ENCODE measurements around the gene ARSI.

DNA sequence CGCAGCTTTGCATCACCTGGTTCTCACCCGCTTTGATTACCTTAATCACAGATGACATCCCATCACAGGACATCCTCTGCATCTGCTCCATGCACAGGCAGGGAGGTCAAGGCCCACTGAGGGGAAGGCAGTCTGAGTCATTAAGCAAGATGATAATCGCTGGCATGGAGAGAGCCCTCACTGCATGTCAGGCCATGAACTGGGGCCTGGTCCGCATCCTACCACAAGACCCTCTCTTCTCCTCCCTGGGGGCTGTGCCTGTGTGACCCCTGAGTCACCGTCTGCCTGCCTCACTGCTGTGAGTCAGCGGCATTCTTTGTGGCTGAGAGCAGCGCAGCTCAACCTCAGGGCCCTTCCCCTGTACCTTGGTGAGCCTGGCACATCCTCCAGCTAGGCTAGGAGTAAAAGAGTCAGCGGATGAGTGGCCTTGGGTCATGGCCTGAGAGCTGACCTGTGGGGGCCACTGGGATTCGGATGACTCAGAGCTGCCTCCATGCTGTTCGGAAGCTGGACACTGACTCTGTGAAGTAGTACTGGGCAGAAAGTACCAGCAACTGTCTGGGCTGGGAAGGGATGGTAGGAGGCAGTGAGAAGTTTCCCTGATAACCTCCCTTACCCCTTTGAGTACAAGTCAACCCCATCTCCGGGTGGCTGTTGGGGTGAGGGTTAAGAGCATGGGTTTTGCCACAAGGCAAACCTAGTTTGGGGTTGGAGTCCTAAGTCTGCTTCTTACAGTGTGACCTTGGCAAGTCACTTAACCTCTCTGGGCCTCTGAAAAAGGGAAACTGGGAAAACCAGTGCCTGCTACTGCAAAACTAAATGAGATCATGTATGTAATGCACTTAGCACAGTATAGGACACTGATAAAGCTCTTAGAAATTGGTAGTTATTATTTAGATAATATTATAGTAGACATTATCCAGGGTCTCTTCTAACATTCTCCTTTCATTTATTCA, 14.6 kb upstream of the ARSI start:
- no peak for TF ChIP-seq CTCF (conservative IDR thresholded peaks at IDR 0.05; ENCODE audit: low read length)
- no peak for TF ChIP-seq EZH2phosphoT487 (IDR thresholded peaks at IDR 0.05; ENCODE audit: borderline replicate concordance, low read depth, low read length)

Data from OCI-LY7 (cell line).